Head of caudate nucleus (tissue), 42 donors: ENCODE measurements around the gene CACNA2D2.

Experiments
- DNase-seq, 42 donors: peaks; one replicate each; pipeline versions ENCODE4 v3.0.0 to v3.0.0-alpha.2; 2020 to 2021; ENCODE audit warnings: mixed read lengths in 7 of 42
- intact Hi-C: fragments of 100-400 bp; cut with DNase I; formaldehyde crosslinking; loops from one replicate; pipeline ENCODE4 v1.15.0; 2022

CACNA2D2 gene

GRCh38 chr3:50388720-50389413 is 114.6 kb downstream of the CACNA2D2 start:
- intact Hi-C loops, result no loop called here
- DNase-seq, result no peak

DNA sequence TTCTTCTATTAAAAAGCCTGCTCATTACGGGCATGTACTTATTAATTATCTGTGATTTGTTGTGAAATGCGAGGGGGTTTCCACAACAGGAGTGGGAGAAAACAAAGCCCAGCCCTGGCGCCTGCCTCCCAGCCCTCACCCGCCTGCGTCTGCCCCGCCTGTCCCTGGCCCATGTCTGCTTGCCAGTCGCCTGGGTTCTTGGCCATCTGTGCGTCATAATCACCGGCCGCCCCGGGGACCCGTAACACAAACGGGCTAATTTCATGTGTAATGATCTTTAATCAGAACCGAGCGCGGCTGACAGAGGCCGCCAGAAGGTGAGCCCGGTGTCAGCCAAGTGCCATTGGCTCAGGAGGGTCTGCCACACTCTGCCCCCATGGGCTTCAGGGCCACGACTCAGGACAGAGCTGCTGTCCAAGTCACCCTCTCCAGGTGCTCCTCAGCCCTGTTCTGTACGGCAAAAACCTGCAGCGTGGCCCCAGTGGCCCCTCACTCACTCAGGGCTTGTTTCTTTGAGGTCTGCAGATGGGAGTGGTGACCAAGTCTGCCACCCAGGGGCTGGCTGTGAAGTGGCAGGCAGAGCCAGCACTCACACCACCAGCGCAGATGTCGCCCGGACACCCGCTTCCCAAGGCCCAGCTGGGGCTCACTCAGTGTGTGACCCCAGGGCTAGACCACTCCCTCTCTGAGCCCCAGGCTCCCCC is 115.3 kb downstream of the CACNA2D2 start:
- intact Hi-C loops, result no loop called here
- DNase-seq, result peak in 19 of 42 donors; percentile 16 to 56 (median 28)

DNA sequence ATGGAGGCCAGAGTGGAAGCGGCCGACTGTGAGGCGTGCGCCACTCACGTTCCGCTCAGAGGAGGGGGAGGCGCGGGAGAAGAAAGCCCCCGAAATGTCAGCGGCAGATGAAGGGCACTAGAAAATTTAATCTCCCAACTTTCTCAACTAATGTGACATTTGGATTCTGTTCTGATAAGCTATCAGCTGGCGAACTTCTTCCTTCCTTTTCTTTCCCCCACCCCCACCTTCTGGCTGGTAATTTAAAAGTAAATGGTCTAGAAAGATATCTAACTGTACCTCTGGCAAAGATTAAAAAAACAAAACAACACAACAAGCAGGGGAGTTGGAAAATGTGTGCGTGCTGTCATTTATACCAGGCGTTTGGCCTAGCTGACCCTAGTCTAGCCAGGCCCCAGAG is 117.7 kb downstream of the CACNA2D2 start:
- no peak for DNase-seq

GRCh38 chr3:50383750-50384149 is 119.7 kb downstream of the CACNA2D2 start:
- no peak for DNase-seq
- intact Hi-C loops, result no loop called here

More for the DNA sequence above, 117.7 kb downstream of the CACNA2D2 start:
- intact Hi-C loops, result no loop called here

GRCh38 chr3:50382722-50383121 is 120.7 kb downstream of the CACNA2D2 start:
- no peak for DNase-seq
- intact Hi-C loops, result no loop called here

GRCh38 chr3:50381383-50381782 is 122.1 kb downstream of the CACNA2D2 start:
- intact Hi-C loops, result no loop called here
- DNase-seq, result no peak

DNA sequence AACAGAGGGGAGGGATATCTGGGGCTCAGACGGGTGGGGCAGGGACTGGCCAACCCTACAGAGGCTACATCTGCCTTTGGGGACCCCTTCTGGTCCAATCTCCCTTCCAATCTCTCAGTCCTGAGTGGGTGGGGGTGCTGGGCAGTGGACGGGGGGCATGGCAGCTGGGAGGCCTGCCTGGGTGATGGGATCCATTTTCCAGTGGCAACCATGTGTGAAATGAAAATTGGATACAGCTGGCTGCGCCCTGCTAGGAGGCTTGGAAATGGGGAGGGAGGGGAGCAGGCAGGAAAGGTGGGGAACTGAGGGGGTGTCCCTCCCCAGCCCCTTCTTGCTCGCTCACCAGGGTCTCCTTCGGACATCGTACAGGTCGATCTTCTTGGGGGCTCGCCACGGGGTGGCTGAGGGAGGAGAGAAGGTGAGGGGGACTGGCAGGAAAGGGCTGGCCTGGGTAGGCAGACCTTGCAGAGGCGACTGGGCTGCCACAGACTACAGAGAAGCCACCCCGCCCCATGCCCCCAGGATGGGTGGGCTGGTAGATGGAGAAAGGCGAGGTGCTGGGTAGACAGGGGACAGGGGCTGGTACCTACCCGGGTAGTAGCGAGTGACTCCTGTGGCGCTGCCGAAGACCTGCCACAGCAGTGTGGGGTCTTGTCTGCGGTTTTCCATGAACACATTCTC is 122.9 kb downstream of the CACNA2D2 start:
- intact Hi-C loops, result no loop called here
- no peak for DNase-seq

GRCh38 chr3:50378757-50379156 is 124.7 kb downstream of the CACNA2D2 start:
- intact Hi-C loops, result no loop called here
- DNase-seq, result no peak

GRCh38 chr3:50378024-50378423 is 125.4 kb downstream of the CACNA2D2 start:
- DNase-seq, result no peak
- intact Hi-C loops, result no loop called here

DNA sequence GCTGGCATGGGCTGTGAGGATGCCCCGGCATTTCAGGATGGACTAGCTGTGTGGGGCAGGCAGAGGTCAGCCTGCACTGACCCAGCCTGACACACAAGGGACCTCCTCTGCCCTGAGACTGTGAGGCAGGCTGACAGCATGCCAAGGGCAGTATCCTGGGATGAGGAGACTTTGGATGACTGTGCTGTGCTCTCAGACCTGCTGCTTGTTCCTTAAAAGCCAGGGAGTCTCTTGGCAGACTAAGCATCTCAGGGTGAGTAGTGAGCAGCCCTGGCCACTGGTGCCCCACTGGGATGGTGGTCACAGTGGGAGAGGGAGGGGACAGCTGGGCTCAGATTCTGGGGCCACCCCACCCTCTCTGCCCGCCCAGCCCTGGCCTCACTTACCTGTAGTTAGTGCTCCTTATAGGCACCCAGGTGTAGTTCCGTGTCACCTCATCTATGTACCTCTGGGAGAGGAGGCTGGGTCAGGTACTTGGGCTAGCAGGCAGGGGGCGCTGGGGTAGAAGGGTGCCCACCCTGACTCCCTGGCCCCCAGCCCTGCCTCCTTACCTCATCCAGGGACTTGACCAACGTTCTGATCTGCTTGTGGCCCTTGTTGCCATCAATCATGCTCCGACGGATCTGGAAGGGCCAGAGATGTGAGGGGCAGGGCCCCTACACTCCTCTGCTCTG is 128.0 kb downstream of the CACNA2D2 start:
- intact Hi-C loops, result no loop called here
- DNase-seq, result no peak

GRCh38 chr3:50374363-50375257 is 128.8 kb downstream of the CACNA2D2 start:
- no peak for DNase-seq
- intact Hi-C loops, result no loop called here

GRCh38 chr3:50373146-50374051 is 130.0 kb downstream of the CACNA2D2 start:
- intact Hi-C loops, result no loop called here
- DNase-seq, result no peak

DNA sequence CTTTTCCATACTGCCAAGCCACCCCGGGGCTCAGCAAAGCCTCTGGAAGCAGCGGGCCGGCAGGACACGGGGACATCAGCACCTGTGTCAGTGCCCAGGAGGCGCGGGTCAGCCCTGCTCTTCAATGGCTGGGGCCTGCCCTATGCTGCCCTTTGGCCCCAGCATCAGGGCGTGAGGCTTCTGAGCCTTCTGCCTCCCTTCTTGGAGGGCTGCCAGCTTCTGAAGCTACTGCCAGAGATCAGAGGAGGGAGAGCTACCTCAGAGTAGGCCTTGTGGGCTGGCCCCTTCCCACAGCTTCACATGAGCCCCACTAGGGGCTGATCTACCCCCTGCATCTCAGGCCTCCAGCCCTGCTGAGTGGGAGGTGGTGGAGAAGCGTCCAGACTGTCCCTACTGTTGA is 131.1 kb downstream of the CACNA2D2 start:
- no peak for DNase-seq
- intact Hi-C loops, result no loop called here

DNA sequence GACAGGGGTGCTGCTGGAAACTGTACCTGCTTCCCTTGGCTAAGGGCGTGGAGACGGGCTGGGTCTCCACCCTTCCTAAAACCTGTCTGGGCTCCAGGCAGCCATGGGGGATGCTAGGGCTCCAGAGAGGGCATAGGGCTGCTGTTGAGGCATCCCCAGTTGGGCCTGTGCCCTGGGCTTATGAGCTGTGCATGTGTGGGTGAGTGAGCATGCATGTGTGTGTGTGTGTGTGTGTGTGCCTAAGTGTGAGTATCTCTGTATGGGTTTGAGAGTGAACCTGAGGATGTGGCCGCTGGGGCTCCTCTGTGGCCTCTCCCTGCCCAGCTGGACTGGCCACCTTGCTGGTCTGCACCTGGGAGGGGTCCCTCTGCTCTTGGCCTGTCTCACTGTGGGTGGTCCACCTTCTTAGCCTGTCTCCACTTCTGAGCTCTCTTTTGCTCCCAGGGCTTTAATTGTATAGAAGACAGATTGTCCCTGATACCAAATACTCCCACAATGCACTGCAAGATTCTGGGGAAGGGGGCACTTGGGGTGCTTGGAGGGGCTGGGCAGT is 132.2 kb downstream of the CACNA2D2 start:
- intact Hi-C loops, result no loop called here
- no peak for DNase-seq

GRCh38 chr3:50370594-50370993 is 132.8 kb downstream of the CACNA2D2 start:
- intact Hi-C loops, result no loop called here

GRCh38 chr3:50369012-50369670 is 134.3 kb downstream of the CACNA2D2 start:
- no peak for DNase-seq
- intact Hi-C loops, result no loop called here

More at GRCh38 chr3:50370594-50370993, 132.8 kb downstream of the CACNA2D2 start:
- peak in 1 of 42 donors; percentile 21 for DNase-seq

GRCh38 chr3:50365842-50366220 is 137.6 kb downstream of the CACNA2D2 start:
- DNase-seq, result no peak
- intact Hi-C loops, result no loop called here
